ENCODE measurements around the gene LGI4.

DNA sequence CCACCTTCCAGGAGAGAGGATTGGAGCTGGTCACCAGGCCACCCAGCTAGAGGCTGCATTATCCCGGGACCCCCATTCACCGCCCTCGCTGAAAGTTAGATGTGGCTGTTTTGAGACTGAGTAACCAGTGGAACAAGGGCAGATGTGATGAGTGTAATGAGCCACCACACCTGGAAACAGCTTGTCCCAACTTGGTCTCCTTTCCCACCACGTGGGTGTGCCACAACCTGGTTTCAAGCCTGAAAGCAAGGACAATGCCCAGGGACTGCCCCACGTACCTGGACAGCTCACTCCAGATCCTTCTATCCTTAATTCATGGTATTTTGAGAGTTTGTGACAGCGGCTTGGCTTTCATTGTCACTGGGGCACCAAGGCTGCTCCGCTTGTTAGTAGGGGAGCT is 7.0 kb downstream of the LGI4 start:
- TF ChIP-seq PHF8 (IDR thresholded peaks at IDR 0.05; ENCODE audit: borderline replicate concordance, low read depth) (no peak), EP300 (IDR thresholded peaks at IDR 0.05) (no peak), POLR2A (IDR thresholded peaks at IDR 0.05; ENCODE audit: low read length) (no peak), HEYL (CRISPR knock-in tag; IDR thresholded peaks at IDR 0.05) (no peak), RFX5 (IDR thresholded peaks at IDR 0.05) (no peak), CHD2 (IDR thresholded peaks at IDR 0.05; ENCODE audit: low read length, partially characterized antibody) (no peak)
- TF ChIP-seq, protein P1, sequence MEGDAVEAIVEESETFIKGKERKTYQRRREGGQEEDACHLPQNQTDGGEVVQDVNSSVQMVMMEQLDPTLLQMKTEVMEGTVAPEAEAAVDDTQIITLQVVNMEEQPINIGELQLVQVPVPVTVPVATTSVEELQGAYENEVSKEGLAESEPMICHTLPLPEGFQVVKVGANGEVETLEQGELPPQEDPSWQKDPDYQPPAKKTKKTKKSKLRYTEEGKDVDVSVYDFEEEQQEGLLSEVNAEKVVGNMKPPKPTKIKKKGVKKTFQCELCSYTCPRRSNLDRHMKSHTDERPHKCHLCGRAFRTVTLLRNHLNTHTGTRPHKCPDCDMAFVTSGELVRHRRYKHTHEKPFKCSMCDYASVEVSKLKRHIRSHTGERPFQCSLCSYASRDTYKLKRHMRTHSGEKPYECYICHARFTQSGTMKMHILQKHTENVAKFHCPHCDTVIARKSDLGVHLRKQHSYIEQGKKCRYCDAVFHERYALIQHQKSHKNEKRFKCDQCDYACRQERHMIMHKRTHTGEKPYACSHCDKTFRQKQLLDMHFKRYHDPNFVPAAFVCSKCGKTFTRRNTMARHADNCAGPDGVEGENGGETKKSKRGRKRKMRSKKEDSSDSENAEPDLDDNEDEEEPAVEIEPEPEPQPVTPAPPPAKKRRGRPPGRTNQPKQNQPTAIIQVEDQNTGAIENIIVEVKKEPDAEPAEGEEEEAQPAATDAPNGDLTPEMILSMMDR (IDR thresholded peaks at IDR 0.05) = no peak
- TF ChIP-seq, protein P2, sequence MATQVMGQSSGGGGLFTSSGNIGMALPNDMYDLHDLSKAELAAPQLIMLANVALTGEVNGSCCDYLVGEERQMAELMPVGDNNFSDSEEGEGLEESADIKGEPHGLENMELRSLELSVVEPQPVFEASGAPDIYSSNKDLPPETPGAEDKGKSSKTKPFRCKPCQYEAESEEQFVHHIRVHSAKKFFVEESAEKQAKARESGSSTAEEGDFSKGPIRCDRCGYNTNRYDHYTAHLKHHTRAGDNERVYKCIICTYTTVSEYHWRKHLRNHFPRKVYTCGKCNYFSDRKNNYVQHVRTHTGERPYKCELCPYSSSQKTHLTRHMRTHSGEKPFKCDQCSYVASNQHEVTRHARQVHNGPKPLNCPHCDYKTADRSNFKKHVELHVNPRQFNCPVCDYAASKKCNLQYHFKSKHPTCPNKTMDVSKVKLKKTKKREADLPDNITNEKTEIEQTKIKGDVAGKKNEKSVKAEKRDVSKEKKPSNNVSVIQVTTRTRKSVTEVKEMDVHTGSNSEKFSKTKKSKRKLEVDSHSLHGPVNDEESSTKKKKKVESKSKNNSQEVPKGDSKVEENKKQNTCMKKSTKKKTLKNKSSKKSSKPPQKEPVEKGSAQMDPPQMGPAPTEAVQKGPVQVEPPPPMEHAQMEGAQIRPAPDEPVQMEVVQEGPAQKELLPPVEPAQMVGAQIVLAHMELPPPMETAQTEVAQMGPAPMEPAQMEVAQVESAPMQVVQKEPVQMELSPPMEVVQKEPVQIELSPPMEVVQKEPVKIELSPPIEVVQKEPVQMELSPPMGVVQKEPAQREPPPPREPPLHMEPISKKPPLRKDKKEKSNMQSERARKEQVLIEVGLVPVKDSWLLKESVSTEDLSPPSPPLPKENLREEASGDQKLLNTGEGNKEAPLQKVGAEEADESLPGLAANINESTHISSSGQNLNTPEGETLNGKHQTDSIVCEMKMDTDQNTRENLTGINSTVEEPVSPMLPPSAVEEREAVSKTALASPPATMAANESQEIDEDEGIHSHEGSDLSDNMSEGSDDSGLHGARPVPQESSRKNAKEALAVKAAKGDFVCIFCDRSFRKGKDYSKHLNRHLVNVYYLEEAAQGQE (IDR thresholded peaks at IDR 0.05) = no peak
- TF ChIP-seq, protein P3, sequence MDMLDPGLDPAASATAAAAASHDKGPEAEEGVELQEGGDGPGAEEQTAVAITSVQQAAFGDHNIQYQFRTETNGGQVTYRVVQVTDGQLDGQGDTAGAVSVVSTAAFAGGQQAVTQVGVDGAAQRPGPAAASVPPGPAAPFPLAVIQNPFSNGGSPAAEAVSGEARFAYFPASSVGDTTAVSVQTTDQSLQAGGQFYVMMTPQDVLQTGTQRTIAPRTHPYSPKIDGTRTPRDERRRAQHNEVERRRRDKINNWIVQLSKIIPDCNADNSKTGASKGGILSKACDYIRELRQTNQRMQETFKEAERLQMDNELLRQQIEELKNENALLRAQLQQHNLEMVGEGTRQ (IDR thresholded peaks at IDR 0.05) = no peak

Measured in A549 (cell line).